DMS79 treated with DMSO at 0.1 percent for 48 hours (cell line): Measurements from ENCODE around the gene COPS3.

Experiments used
- DNase-seq: peaks from one replicate; lab custom pipeline; 2025; lab: John Stamatoyannopoulos, UW

The COPS3 gene

DNA sequence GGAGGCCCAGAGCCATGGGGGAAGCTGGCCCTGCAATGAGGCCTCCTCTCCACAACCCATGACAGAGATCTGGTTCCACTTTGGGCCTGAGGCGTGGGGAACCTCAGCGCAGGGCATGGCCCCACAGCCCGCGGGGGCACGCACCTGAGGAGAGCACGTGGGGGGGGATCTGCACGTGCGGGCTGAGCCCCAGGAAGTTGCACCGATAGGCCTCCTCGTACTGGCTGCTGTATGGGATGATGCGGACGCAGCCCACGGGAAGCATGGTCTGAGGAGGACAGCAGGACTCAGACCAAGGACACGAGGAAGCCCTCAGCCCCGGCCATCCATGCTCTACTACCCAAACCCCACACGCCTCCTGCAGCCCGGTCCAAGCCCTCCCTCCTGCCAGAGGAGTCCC lies 64.8 kb downstream of the COPS3 start:
- DNase-seq, result no peak

- no peak for DNase-seq
Measured at GRCh38 chr17:17215575-17215974, 65.5 kb downstream of the COPS3 start.

DNA sequence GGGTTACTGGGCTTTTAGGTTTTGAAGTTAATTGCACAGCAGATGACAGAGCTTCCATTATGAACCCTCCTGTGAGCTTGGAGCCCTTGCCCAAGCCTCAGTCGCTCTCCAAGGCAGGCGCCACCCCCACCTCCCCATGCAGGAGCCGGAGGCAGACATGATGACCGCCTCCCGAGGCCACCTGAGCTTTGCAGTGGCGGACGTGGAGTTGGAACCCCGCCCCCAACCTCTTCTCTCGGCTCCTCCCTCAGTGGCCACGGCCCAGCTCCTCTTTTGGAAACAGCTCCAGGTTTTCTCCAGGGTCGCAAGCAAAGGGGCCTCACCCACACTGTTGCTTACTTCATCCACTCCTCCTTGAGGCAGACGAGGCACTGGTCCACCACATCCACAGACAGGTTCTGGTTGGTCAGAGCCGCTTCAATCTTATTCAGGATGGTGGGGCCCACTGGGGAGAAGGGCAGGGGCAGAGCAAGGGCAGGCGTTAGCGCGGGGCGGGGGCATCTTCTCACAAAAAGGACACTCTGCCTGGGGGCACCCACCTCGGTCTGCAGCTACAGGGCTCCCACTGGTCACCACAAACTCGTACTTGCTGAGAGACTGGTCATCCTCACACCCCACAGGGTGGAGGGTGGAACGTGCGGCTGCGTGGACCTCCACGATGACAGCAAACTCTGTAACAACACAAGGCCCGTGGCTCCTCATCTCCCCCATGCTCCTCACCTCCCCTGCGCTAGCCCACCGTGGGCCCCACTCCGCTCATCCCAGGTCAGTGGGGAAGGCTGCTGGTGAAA lies 66.2 kb downstream of the COPS3 start:
- DNase-seq, result no peak

GRCh38 chr17:17213775-17214174 lies 67.3 kb downstream of the COPS3 start:
- no peak for DNase-seq

GRCh38 chr17:17207998-17208397 lies 73.0 kb downstream of the COPS3 start:
- no peak for DNase-seq

- no peak for DNase-seq
Measured at GRCh38 chr17:17206913-17207335, 74.1 kb downstream of the COPS3 start.

DNA sequence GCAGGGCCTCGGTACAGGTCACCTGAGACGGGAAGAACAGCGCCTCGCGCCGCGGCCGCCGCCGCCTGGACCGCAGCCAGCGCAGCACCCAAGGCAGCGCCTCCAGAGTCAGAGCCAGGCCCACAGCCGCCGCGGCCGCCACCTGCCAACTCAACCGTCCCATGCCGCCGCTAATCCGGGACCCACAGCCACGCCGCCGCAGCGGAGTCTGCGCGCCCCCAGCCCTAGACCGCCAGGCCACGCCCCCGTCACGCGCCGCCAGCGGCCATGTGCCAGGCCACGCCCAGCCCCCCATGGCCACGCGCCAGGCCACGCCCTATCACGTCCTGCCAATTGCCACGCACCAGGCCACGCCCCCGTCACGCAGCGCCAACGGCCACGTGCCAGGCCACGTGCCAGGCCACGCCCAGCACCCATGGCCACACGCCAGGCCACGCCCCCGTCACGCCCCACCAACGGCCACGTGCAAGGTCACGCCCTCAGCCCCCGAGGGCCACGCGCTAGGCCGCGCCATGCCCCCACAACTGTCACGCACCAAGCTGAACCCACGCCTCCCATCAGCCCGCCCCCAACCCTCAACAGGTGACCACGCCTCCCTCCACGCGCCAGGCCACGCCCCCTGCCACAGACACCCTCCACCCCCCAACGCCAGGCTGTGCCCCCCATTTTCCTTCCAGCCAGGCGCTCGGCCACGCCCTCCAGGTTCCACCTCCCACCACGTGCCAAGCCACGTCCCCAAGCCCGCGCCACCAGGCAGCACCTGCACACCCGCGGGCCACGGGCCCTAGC lies 74.7 kb downstream of the COPS3 start, which contains the start of gene PLD6:
TSS of gene PLD6 (minus strand) at position 210 of the 789 bp plus-strand sequence. CDS start at position 163, 47 bp downstream.
- DNase-seq, result peak; percentile 21

DNA sequence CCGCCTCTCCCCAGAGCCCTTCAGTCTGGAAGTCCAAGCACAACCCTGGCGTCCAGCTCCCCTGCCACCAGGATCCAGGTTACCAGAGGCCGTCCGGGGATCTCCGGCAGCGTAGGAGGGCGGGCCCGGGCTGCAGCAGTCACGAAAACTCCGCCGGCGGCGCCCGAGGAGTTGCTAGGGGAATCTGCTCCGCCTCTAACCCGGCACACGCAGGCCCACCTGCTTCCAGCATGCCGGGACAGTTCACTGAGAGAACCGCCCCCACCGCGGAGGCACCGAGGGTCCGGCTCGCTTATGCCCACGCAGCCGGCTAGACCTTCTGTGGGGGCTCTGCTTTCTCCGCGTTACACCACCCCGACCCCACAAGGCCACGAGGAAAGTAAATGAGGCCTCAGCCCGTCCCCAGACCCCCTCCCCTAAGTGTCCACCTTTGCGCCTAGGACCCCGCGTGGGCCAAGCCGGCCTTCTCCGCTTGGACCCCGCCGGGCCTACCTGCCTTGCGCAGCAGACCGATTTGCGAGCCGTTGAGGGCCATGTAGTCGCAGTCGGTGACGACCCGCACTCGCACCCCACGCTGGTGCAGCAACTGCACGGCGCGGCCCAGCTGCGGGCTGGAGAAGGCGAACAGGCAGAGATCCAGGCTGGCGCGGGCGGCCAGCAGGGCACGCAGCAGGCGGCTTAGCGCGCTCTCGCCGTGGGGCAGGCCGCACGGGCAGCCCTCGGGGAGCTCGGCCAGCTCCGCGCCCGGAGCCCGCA lies 75.5 kb downstream of the COPS3 start:
- peak; percentile 18 for DNase-seq

- no peak for DNase-seq
Measured at GRCh38 chr17:17204635-17205231, 76.3 kb downstream of the COPS3 start.

DNA sequence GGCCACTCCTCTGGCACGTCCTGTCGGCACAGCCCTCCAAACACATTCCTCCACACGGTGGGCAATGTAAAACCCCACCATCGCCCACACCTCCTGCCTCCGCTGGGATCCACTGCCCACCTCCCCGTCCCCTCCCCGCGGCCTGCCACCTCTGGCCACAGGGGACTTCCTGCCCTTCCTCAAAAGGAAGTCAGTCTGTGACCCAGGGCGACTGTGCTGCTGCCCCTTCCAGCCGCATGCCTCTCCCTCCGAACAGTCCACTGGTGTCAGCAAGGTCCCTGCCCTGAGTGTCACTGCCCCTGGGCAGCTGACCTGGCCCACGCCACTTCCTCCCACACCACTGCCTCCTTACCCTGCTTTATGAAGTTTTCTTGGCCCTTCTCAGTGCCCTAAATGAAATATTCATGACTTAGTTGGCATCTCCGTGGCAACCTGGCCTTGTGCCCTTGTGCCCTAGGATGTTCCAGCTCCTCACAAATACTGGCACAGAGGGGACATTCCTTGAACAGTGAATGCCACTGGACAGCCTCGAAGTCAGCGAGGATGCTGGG lies 76.9 kb downstream of the COPS3 start:
- no peak for DNase-seq

GRCh38 chr17:17203173-17203730 lies 77.8 kb downstream of the COPS3 start:
- DNase-seq, result no peak

- DNase-seq, result no peak
Measured at GRCh38 chr17:17201907-17202306, 79.1 kb downstream of the COPS3 start.

DNA sequence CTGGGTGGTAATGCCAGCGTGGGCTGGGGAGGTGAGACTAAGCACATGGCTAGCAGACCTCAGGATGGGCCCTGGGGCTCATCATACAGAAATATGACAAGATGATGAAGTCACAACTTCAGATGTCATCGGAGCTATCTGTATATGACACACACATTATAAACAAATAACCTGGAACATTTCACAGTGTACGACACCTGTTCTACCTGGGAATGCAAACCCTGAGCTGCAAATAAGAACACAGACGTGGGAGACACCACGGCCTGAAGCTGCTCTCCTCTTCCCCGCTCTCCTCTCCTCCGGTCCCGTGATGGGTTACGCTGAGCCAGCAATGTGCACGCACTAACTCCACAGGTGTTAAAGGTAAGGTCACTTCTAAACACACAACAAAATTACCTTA lies 79.8 kb downstream of the COPS3 start:
- no peak for DNase-seq

- DNase-seq, result no peak
Measured at GRCh38 chr17:17200831-17201230, 80.2 kb downstream of the COPS3 start.

DNA sequence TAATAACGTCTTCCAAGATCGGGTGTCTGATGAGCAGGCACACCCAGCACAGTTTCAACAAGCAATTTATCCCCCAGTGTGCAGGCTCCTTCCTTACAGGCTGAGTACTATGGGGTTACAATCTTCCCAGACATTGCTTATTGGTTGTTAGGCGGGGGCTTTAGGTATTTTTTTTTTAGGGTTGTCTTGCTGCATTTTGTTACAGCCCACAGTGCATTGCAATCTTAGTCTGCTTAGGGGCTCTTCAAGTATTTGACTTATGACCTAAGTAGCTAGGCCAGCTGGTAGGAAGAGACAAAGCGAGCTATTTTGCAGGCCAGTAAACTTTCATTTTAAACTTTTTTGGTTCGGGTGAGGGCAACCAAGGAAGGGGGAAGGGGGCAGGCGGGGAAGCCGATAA lies 80.7 kb downstream of the COPS3 start:
- no peak for DNase-seq

DNA sequence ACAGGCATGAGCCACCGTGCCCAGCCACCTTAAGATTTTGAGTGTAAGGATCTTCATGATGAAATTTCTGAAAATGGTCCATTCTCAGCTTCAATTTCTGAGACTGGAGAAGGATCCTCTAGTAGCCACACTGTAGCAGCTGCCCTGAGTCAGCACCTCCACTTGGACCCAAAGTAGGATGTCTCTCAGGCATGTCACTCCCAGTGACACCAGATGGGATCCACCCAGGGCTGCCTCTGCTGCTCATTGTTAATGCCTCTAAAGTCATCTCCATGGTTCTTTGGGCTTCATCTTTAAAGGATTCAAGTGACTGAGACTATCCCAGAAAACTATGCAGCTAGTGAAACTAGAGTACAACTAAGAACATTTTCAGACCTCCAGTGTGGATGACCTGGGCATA lies 82.8 kb downstream of the COPS3 start:
- DNase-seq, result no peak

GRCh38 chr17:17196776-17197175 lies 84.3 kb downstream of the COPS3 start:
- no peak for DNase-seq
